HG02852 (cell line): Measurements from ENCODE around the gene DEPDC5.
"Not testable (repeated sequence)": the region's sequence is repeated elsewhere in the genome, so short reads cannot be mapped to it uniquely, and the experiment has no call there.

ENCODE experiments used
- ATAC-seq: cut with Tn5 transposase; IDR thresholded peaks from one replicate; pipeline ENCODE4 v1.9.1; 2021; ENCODE audit warnings: mild to moderate bottlenecking, moderate library complexity; ENCODE audit not compliant: unreplicated experiment

DEPDC5 gene

GRCh38 chr22:31748490-31748889, 5.3 kb upstream of the DEPDC5 start:
- no peak for ATAC-seq

GRCh38 chr22:31749636-31750364, 4.0 kb upstream of the DEPDC5 start, which contains the start of gene PRR14L:
PRR14L (minus strand) TSS chr22:31750132; CDS start chr22:31738860, 11,272 bp downstream.
- ATAC-seq: peak; percentile 65

- ATAC-seq: no peak
These were observed 3.2 kb upstream of the DEPDC5 start for GRCh38 chr22:31750365-31751284.

- ATAC-seq: no peak
These were observed 1.5 kb upstream of the DEPDC5 start for GRCh38 chr22:31752096-31752847.

GRCh38 chr22:31753005-31753633, 700 bp upstream of the DEPDC5 start:
- ATAC-seq: peak; percentile 4

GRCh38 chr22:31754813-31755212, 994 bp downstream of the DEPDC5 start:
- no peak for ATAC-seq

GRCh38 chr22:31757265-31757664, 3.4 kb downstream of the DEPDC5 start:
- ATAC-seq: no peak

GRCh38 chr22:31758860-31759259, 5.0 kb downstream of the DEPDC5 start:
- not testable (repeated sequence) for ATAC-seq

GRCh38 chr22:31764785-31765184, 11.0 kb downstream of the DEPDC5 start:
- no peak for ATAC-seq

GRCh38 chr22:31768422-31769059, 14.7 kb downstream of the DEPDC5 start:
- ATAC-seq: no peak

GRCh38 chr22:31773416-31773815, 19.6 kb downstream of the DEPDC5 start:
- ATAC-seq: no peak

- ATAC-seq: no peak
These were observed 22.4 kb downstream of the DEPDC5 start for GRCh38 chr22:31776231-31776630.

- no peak for ATAC-seq
These were observed 36.0 kb downstream of the DEPDC5 start for GRCh38 chr22:31789803-31790202.

GRCh38 chr22:31790240-31790639, 36.4 kb downstream of the DEPDC5 start:
- peak; percentile 51 for ATAC-seq

- not testable (repeated sequence) for ATAC-seq
These were observed 45.5 kb downstream of the DEPDC5 start for GRCh38 chr22:31799358-31799757.

GRCh38 chr22:31800065-31800464, 46.2 kb downstream of the DEPDC5 start:
- no peak for ATAC-seq

GRCh38 chr22:31800861-31801260, 47.0 kb downstream of the DEPDC5 start:
- ATAC-seq: not testable (repeated sequence)

GRCh38 chr22:31802575-31802974, 48.8 kb downstream of the DEPDC5 start:
- no peak for ATAC-seq

GRCh38 chr22:31806751-31807150, 52.9 kb downstream of the DEPDC5 start:
- no peak for ATAC-seq

- ATAC-seq: no peak
These were observed 59.3 kb downstream of the DEPDC5 start for GRCh38 chr22:31812977-31813605.
